Measurements from ENCODE around the gene HMX1. TPM values are rescaled to one million over a fixed set of nuclear protein-coding genes. Genes with fewer than 3 reads are reported as not detected.

Gene HMX1
- total RNA-seq, 4 donors from 2014 or later = 0.17 TPM; not detected in 3

GRCh38 chr4:8910100-8910821 is 38.6 kb upstream of the HMX1 start:
- WGBS = 76% methylated on average over 19 of the region's 30 CpGs
- peaks cover 0 to 71% (median 0%) of the 10 kb centered on the region in 4 donors for H3K27me3 ChIP-seq
- DNase-seq (ENCODE audit: extremely low spot score) = no peak
- intact Hi-C loops (cut with DNase I) = loop anchor here (10.0 kb wide), 1 partner anchor 305 kb away; no protein-coding TSS in a partner anchor
- no peaks in the 10 kb centered on the region for H3K9me3 ChIP-seq
- TF ChIP-seq EP300 (IDR thresholded peaks at IDR 0.05) = no peak
- TF ChIP-seq POLR2A (IDR thresholded peaks at IDR 0.05; ENCODE audit: low read depth) = no peak
- no peak for TF ChIP-seq POLR2AphosphoS5 (IDR thresholded peaks at IDR 0.05)
- no peak for TF ChIP-seq CTCF (IDR thresholded peaks at IDR 0.05)
- H3K4me1 ChIP-seq = peaks cover 0 to 7% (median 0%) of the 10 kb centered on the region in 4 donors
- H3K4me3 ChIP-seq = no peak overlapping the region
- no peak overlapping the region for H3K27ac ChIP-seq (replicated peaks in 1 of 4)
- H3K36me3 ChIP-seq = no peaks in the 10 kb centered on the region

- Histone ChIP-seq H3K36me3 (no peaks in the 10 kb centered on the region), H3K4me3 (no peak overlapping the region), H3K4me1 (peaks cover 0 to 7% (median 0%) of the 10 kb centered on the region in 4 donors), H3K9me3 (no peaks in the 10 kb centered on the region), H3K27me3 (peaks cover 0 to 71% (median 0%) of the 10 kb centered on the region in 4 donors), H3K27ac (replicated peaks in 1 of 4) (no peak overlapping the region)
- no peak for DNase-seq (ENCODE audit: extremely low spot score)
- TF ChIP-seq CTCF (IDR thresholded peaks at IDR 0.05) = no peak
- no peak for TF ChIP-seq POLR2AphosphoS5 (IDR thresholded peaks at IDR 0.05)
- TF ChIP-seq EP300 (IDR thresholded peaks at IDR 0.05) = no peak
- no peak for TF ChIP-seq POLR2A (IDR thresholded peaks at IDR 0.05; ENCODE audit: low read depth)
- 40% methylated on average over 9 of the region's 9 CpGs for WGBS
- intact Hi-C loops (cut with DNase I) = no loop called here
Observed at GRCh38 chr4:8909548-8909947, 37.9 kb upstream of the HMX1 start.

GRCh38 chr4:8908206-8908893 is 36.7 kb upstream of the HMX1 start:
- Histone ChIP-seq H3K4me1 (peaks cover 0 to 7% (median 0%) of the 10 kb centered on the region in 4 donors), H3K36me3 (no peaks in the 10 kb centered on the region), H3K9me3 (peaks cover 0 to 4% (median 0%) of the 10 kb centered on the region in 4 donors), H3K27ac (replicated peaks in 1 of 4) (no peak overlapping the region), H3K27me3 (peaks cover 0 to 74% (median 0%) of the 10 kb centered on the region in 4 donors), H3K4me3 (no peak overlapping the region)
- TF ChIP-seq POLR2AphosphoS5 (IDR thresholded peaks at IDR 0.05) (no peak), EP300 (IDR thresholded peaks at IDR 0.05) (no peak), POLR2A (IDR thresholded peaks at IDR 0.05; ENCODE audit: low read depth) (no peak), CTCF (IDR thresholded peaks at IDR 0.05) (no peak)
- intact Hi-C loops (cut with DNase I) = no loop called here
- no peak for DNase-seq (ENCODE audit: extremely low spot score)
- 66% methylated on average over 28 of the region's 34 CpGs for WGBS

- Histone ChIP-seq H3K4me3 (no peak overlapping the region), H3K36me3 (no peaks in the 10 kb centered on the region), H3K27ac (replicated peaks in 1 of 4) (no peak overlapping the region), H3K27me3 (peaks cover 0 to 80% (median 0%) of the 10 kb centered on the region in 4 donors), H3K9me3 (peaks cover 0 to 10% (median 2%) of the 10 kb centered on the region in 4 donors), H3K4me1 (peaks cover 0 to 7% (median 0%) of the 10 kb centered on the region in 4 donors)
- no peak for DNase-seq (ENCODE audit: extremely low spot score)
- WGBS = 84% methylated on average over 10 of the region's 14 CpGs
- intact Hi-C loops (cut with DNase I) = no loop called here
- TF ChIP-seq POLR2AphosphoS5 (IDR thresholded peaks at IDR 0.05) = no peak
- TF ChIP-seq EP300 (IDR thresholded peaks at IDR 0.05) = no peak
- TF ChIP-seq CTCF (IDR thresholded peaks at IDR 0.05) = no peak
- no peak for TF ChIP-seq POLR2A (IDR thresholded peaks at IDR 0.05; ENCODE audit: low read depth)
Observed at GRCh38 chr4:8907596-8908205, 36.1 kb upstream of the HMX1 start.
